ENCODE data around the gene LSM4.

LSM4 gene

GRCh38 chr19:18340990-18341868 is 18.4 kb upstream of the LSM4 start:
- TF ChIP-seq EGR1 (IDR thresholded peaks at IDR 0.05) (no peak), EP300 (IDR thresholded peaks at IDR 0.05; ENCODE audit: borderline replicate concordance) (no peak), REST (IDR thresholded peaks at IDR 0.05; ENCODE audit: low read depth) (no peak), NFIC (IDR thresholded peaks at IDR 0.05) (no peak), TEAD4 (IDR thresholded peaks at IDR 0.05) (no peak), USF1 (IDR thresholded peaks at IDR 0.05) (peak; percentile 95), MAX (IDR thresholded peaks at IDR 0.05) (peak; percentile 80), CEBPB (IDR thresholded peaks at IDR 0.05) (no peak), FOXM1 (IDR thresholded peaks at IDR 0.05; ENCODE audit: borderline replicate concordance, low read depth) (no peak), TAF1 (IDR thresholded peaks at IDR 0.05; ENCODE audit: low read depth) (peak; percentile 35; the same call in 1 of the 2 replicates), ZBTB7A (IDR thresholded peaks at IDR 0.05; ENCODE audit: low read depth) (peak; percentile 54), CREB1 (IDR thresholded peaks at IDR 0.05; ENCODE audit: low read depth) (no peak), RAD21 (IDR thresholded peaks at IDR 0.05; ENCODE audit: low read depth) (no peak), YY1 (IDR thresholded peaks at IDR 0.05; ENCODE audit: low read depth) (no peak), TCF12 (IDR thresholded peaks at IDR 0.05; ENCODE audit: low read depth) (no peak)

- TF ChIP-seq EGR1 (IDR thresholded peaks at IDR 0.05), result no peak
- no peak for TF ChIP-seq NFIC (IDR thresholded peaks at IDR 0.05)
- no peak for TF ChIP-seq RAD21 (IDR thresholded peaks at IDR 0.05; ENCODE audit: low read depth)
- TF ChIP-seq ZBTB7A (IDR thresholded peaks at IDR 0.05; ENCODE audit: low read depth), result peak; percentile 95; the same call in 1 of the 2 replicates
- no peak for TF ChIP-seq CEBPB (IDR thresholded peaks at IDR 0.05)
- TF ChIP-seq MAX (IDR thresholded peaks at IDR 0.05), result peak; percentile 52
- no peak for TF ChIP-seq REST (IDR thresholded peaks at IDR 0.05; ENCODE audit: low read depth)
- TF ChIP-seq YY1 (IDR thresholded peaks at IDR 0.05; ENCODE audit: low read depth), result no peak
- TF ChIP-seq TCF12 (IDR thresholded peaks at IDR 0.05; ENCODE audit: low read depth), result no peak
- TF ChIP-seq FOXM1 (IDR thresholded peaks at IDR 0.05; ENCODE audit: borderline replicate concordance, low read depth), result no peak
- no peak for TF ChIP-seq CREB1 (IDR thresholded peaks at IDR 0.05; ENCODE audit: low read depth)
- no peak for TF ChIP-seq EP300 (IDR thresholded peaks at IDR 0.05; ENCODE audit: borderline replicate concordance)
- TF ChIP-seq USF1 (IDR thresholded peaks at IDR 0.05), result no peak
- TF ChIP-seq TAF1 (IDR thresholded peaks at IDR 0.05; ENCODE audit: low read depth), result no peak
- 0 out of 2 replicates have a peak, but pooled peaks have one; percentile 19 for TF ChIP-seq TEAD4 (IDR thresholded peaks at IDR 0.05)
These were observed 17.5 kb upstream of the LSM4 start, which contains the start of gene PGPEP1 for GRCh38 chr19:18340190-18340989. Gene PGPEP1, plus strand, starts transcription at chr19:18340598. Its CDS starts 84 bp downstream, at chr19:18340682.

GRCh38 chr19:18339723-18340122 is 16.8 kb upstream of the LSM4 start:
- peak; percentile 10; the same call in 1 of the 2 replicates for TF ChIP-seq RAD21 (IDR thresholded peaks at IDR 0.05; ENCODE audit: low read depth)
- no peak for TF ChIP-seq REST (IDR thresholded peaks at IDR 0.05; ENCODE audit: low read depth)
- no peak for TF ChIP-seq YY1 (IDR thresholded peaks at IDR 0.05; ENCODE audit: low read depth)
- no peak for TF ChIP-seq FOXM1 (IDR thresholded peaks at IDR 0.05; ENCODE audit: borderline replicate concordance, low read depth)
- TF ChIP-seq MAX (IDR thresholded peaks at IDR 0.05), result no peak
